SK-N-MC (cell line): Measurements from ENCODE around the gene ATE1.

Experiments used
- EZH2 ChIP-seq: fragments of 200-600 bp; sonication (generic); IDR thresholded peaks from one replicate; pipeline ENCODE4 v1.6.1; 2017; ENCODE audit warnings: antibody characterized with exemption
- POLR2AphosphoS5 ChIP-seq: IDR thresholded peaks from 2 replicates; pipeline ENCODE4 v1.6.1; 2012; ENCODE audit warnings: mild to moderate bottlenecking, low read depth, low read length, borderline replicate concordance

DNA sequence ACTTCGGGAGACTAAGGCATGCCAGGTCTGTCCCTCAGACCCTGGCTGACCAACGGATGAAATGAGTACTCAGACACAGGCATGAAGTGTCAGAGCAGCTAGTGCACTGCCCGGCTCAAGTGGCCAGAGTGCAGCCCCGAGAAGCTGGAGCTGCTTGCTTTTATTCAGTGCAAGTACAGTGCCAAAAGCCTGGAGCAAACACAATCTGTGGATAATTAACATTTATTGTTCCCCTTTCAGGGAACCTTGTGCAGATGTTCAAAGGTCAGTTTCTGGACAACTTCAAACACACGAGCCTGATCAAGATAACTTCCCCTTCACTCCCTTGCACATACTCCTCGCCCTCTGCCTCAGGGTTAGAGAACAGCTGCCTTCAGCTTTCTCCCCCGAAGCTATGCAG, 7.9 kb upstream of the ATE1 start:
- no peak for TF ChIP-seq POLR2AphosphoS5
- no peak for TF ChIP-seq EZH2
